Measurements from ENCODE around the gene BRD8. TPM values are rescaled to one million over a fixed set of nuclear protein-coding genes. Genes with fewer than 3 reads are reported as not detected.
A peak's percentile ranks its signal among the peaks of the same experiment; 100 is the strongest.

Gene BRD8
- 39.2 and 50.9 TPM in 2 replicates for total RNA-seq
- 50.7 and 53.0 TPM in 2 replicates for polyA plus RNA-seq

DNA sequence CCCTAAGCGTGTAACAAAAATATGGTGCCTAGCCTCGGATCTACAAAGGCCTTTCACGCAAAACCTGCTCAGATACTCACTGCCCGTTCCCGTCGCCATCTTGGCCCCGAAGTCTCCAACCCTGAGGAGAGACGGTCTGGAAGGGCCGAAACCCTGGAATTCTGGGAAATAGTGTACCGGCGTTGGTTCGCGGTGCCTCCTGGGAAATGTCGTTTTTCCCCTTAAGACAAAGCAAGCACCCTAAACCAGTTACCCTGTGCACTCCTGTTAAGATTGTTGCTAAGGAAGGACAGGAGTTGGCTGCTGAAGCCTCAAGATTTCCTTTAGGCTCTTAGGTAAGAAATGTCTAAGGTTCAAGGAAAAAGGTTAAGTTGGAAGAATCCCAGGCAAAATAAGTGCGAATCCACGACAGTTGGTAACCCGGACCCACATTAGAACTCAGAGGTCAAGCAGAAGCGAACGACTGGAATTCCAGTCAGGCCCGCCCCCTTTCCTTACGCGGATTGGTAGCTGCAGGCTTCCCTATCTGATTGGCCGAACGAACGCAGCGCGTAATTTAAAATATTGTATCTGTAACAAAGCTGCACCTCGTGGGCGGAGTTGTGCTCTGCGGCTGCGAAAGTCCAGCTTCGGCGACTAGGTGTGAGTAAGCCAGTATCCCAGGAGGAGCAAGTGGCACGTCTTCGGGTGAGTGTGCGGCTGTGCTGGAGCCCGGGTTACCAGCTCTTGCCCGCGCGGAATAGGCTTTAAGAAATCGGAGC is at the start of gene BRD8, which contains the start of gene KIF20A:
TSS of gene BRD8 (minus strand) at position 115 of the 761 bp plus-strand sequence. CDS start at position 99, 16 bp downstream.
TSS of gene KIF20A (plus strand) at position 597 of the 761 bp plus-strand sequence. CDS start 569 bp downstream, outside the sequence.
- peak within 1 kb of the TSS; percentile 86 for H3K4me3 ChIP-seq
- H3K27ac ChIP-seq: peak within 1 kb of the TSS; percentile 77
- no peaks in the 10 kb centered on the region for H3K9me2 ChIP-seq (replicated peaks; ENCODE audit: insufficient read depth)
- H3K36me3 ChIP-seq (replicated peaks; ENCODE audit: insufficient read depth, low read depth): no peaks in the 10 kb centered on the region
- peak; percentile 97 for DNase-seq (ENCODE audit: low spot score)
- TF ChIP-seq CTCF (IDR thresholded peaks at IDR 0.05; ENCODE audit: poor library complexity): no peak
- no peak for TF ChIP-seq EZH2 (IDR thresholded peaks at IDR 0.05; ENCODE audit: borderline replicate concordance)
- TF ChIP-seq EZH2phosphoT487 (IDR thresholded peaks at IDR 0.05; ENCODE audit: low read depth, severe bottlenecking, unreplicated experiment): no peak
- H3K27me3 ChIP-seq: no peaks in the 10 kb centered on the region
- H4K20me1 ChIP-seq (ENCODE audit: insufficient read depth, poor library complexity, severe bottlenecking): peaks cover 3% of the 10 kb centered on the region
- H3K4me2 ChIP-seq: peak within 1 kb of the TSS; percentile 86
- peak within 1 kb of the TSS; percentile 79 for H2AFZ ChIP-seq
- H3K4me1 ChIP-seq (ENCODE audit: insufficient read depth): peaks cover 11% of the 10 kb centered on the region
- peaks cover 52% of the 10 kb centered on the region for H3K79me2 ChIP-seq
- no peaks in the 10 kb centered on the region for H3K9me3 ChIP-seq (ENCODE audit: low read depth)
- under 1% methylated on average over 41 of the region's 41 CpGs for WGBS (ENCODE audit: low lambda C conversion rate, missing lambda C conversion rate)

DNA sequence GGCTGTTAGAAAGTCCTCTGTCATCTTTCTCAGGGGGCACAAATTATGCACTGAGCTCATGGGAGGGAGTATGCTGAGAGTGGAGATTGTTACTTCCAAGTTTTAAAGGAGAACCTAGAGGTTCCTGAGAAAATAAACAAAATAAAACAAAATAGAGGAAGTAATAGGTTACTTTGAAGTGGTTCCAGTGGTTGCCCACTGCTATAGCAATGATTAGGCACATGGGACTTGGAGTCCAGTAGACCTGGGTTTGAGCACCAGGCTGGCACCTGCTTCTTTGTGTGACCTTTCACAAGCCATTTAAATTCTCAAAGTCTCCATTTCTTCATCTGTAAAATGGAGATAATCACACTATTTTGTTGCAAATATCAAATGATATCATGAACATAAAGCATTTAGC is 48.5 kb upstream of the BRD8 start:
- Histone ChIP-seq H3K9me3 (ENCODE audit: low read depth) (no peaks in the 10 kb centered on the region), H3K4me2 (no peak overlapping the region), H3K27ac (no peak overlapping the region), H2AFZ (no peak overlapping the region), H3K4me3 (no peak overlapping the region), H3K36me3 (replicated peaks; ENCODE audit: insufficient read depth, low read depth) (no peaks in the 10 kb centered on the region), H3K79me2 (no peaks in the 10 kb centered on the region), H3K27me3 (no peaks in the 10 kb centered on the region), H3K9me2 (replicated peaks; ENCODE audit: insufficient read depth) (no peaks in the 10 kb centered on the region), H4K20me1 (ENCODE audit: insufficient read depth, poor library complexity, severe bottlenecking) (no peaks in the 10 kb centered on the region), H3K4me1 (ENCODE audit: insufficient read depth) (peaks cover 9% of the 10 kb centered on the region)
- TF ChIP-seq CTCF (IDR thresholded peaks at IDR 0.05; ENCODE audit: poor library complexity) (no peak), EZH2phosphoT487 (IDR thresholded peaks at IDR 0.05; ENCODE audit: low read depth, severe bottlenecking, unreplicated experiment) (no peak), EZH2 (IDR thresholded peaks at IDR 0.05; ENCODE audit: borderline replicate concordance) (no peak)
- DNase-seq (ENCODE audit: low spot score): no peak

- H2AFZ ChIP-seq: no peak overlapping the region
These were observed 46.3 kb upstream of the BRD8 start for GRCh38 chr5:138224712-138225111.

More at GRCh38 chr5:138224712-138225111, 46.3 kb upstream of the BRD8 start:
- Histone ChIP-seq H3K79me2 (no peaks in the 10 kb centered on the region), H3K9me3 (ENCODE audit: low read depth) (no peaks in the 10 kb centered on the region), H3K27me3 (no peaks in the 10 kb centered on the region), H3K4me2 (no peak overlapping the region), H3K4me1 (ENCODE audit: insufficient read depth) (no peaks in the 10 kb centered on the region), H3K9me2 (replicated peaks; ENCODE audit: insufficient read depth) (no peaks in the 10 kb centered on the region), H3K4me3 (no peak overlapping the region), H4K20me1 (ENCODE audit: insufficient read depth, poor library complexity, severe bottlenecking) (no peaks in the 10 kb centered on the region), H3K27ac (no peak overlapping the region), H3K36me3 (replicated peaks; ENCODE audit: insufficient read depth, low read depth) (no peaks in the 10 kb centered on the region)
- TF ChIP-seq CTCF (IDR thresholded peaks at IDR 0.05; ENCODE audit: poor library complexity) (no peak), EZH2phosphoT487 (IDR thresholded peaks at IDR 0.05; ENCODE audit: low read depth, severe bottlenecking, unreplicated experiment) (no peak), EZH2 (IDR thresholded peaks at IDR 0.05; ENCODE audit: borderline replicate concordance) (no peak)
- no peak for DNase-seq (ENCODE audit: low spot score)
- WGBS (ENCODE audit: low lambda C conversion rate, missing lambda C conversion rate): 86% methylated on average over 6 of the region's 6 CpGs
